Activated naive CD8-positive, alpha-beta T cell treated with anti-CD3 and anti-CD28 coated beads, Interleukin-2, amount 50 U/mL, for 16 hours (primary cell): ENCODE results near the gene STK17A.

Source experiments
- DNase-seq: peaks from one replicate; pipeline ENCODE4 v3.0.0-alpha.2; 2020; ENCODE audit warnings: low read depth, low spot score

Gene STK17A

GRCh38 chr7:43632746-43633145 lies 49.8 kb downstream of the STK17A start:
- no peak for DNase-seq

DNA sequence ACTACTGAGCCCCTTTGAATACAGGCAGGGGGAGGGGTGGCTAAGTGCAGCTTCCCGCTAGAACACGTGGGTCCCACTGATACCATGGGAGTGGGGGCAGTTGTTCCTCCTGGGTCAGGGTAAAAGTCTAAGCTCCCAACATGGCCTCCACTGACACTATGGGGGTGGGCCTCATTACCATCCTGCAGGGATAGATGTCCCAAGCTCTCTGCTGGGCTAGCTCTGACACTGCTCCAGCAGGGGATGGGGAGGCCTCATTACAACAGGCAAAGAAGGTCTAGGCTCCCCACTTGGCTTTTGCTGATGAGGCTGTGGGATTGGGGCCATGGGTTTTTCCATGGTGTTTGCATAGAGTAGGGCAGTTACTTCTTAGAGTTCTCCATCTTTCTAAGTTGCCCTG lies 51.5 kb downstream of the STK17A start:
- DNase-seq: no peak

- no peak for DNase-seq
Observed at GRCh38 chr7:43636093-43636492, 53.2 kb downstream of the STK17A start.

DNA sequence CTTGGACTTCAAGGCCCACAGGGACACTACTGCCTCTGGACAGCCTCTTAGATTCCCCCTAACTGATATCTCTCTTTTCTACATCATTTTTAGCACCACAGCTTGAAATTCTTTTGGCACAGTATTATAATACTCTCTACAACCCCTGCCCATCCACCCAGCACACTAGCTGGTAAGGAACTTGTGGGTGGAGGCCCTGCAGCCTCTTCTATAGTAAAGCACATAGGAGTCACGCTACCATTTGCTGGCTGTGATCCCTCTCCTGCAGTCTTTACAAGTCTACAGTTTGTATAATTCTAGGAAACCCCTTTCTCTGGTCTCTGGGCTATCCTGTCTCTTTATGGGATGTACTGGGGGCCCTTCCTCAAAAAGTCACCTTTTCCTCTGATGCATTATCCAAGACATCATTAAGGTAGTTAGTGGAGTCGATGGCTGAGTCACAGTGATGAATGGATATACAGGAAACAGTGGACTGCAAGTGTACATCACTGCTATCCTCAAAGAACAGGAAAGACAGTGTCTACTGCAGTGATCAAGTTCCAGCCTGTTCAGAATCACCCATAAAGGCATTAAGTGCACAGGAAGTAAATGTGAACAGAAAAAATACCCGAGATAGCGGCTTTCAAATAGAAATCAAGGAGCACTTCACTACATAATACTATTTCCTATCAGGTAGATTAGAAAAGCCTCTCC lies 54.4 kb downstream of the STK17A start:
- DNase-seq: no peak

- no peak for DNase-seq
Observed at GRCh38 chr7:43639858-43640491, 57.1 kb downstream of the STK17A start.

GRCh38 chr7:43640679-43641078 lies 57.8 kb downstream of the STK17A start:
- DNase-seq: no peak

- DNase-seq: no peak
Observed at GRCh38 chr7:43642897-43643630, 60.2 kb downstream of the STK17A start.

- DNase-seq: no peak
Observed at GRCh38 chr7:43643846-43644245, 60.9 kb downstream of the STK17A start.

DNA sequence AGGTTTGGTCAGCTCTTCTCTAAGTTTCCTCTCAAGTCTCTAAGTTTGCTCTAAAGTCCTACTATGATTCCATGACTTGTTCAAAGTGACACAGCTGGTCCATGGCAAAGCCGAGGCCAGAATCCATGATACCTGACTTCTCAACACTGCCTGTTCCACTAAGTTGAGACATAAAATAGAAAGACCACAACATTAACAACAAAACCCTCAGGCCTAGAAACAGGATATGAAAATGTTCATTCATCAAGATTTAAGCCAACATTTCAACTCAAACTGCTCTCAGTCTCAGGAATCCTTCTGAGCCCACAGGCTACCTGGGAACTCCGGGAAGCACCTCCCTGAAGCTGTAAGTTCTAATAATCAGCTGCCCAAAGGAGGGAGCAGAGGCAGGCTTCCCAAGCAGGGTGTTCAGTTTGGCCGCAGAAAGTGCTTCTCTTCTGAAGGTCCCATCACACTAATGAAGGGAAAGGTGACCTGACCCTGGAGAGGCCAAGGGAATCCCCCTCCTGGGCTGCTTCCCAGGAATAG lies 62.9 kb downstream of the STK17A start:
- no peak for DNase-seq

DNA sequence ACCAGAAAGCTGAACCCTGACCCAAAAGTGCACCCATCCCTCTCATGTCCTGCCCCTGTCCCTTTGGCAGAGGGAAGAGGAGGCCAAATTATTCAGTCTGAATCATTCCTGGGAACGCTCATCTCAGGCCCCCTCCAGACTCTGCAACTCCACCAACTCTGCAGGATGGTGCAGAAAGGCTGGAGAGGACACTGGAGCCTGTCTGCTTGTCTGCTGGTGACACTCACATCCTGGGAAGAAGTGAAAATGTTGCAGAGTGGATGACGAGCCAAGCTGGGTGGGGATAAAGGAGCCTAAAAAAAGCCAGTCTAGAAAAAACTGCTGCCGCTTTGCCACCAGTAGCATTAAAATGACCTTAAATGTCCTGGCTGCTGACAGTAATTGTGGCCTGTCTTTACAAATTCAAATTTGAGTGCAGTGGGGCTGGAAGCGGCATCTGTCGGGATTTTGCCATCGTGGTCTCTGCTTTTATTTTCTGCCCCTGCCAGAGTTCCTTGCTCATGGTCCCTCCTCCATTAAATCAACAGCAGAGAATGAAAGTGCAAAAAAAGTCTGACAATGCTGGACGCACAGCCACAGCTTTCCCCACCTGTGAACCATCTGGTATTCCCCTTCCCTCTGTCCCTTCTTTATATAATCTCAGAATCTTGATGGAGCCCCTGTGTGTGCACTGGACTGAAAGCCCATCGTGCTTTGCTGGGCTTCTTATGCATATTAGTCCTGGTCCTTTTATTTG lies 63.9 kb downstream of the STK17A start:
- DNase-seq: no peak

GRCh38 chr7:43647339-43647672 lies 64.4 kb downstream of the STK17A start:
- DNase-seq: no peak

GRCh38 chr7:43647673-43648472 lies 65.0 kb downstream of the STK17A start:
- no peak for DNase-seq

- DNase-seq: no peak
Observed at GRCh38 chr7:43648473-43649406, 65.8 kb downstream of the STK17A start.

DNA sequence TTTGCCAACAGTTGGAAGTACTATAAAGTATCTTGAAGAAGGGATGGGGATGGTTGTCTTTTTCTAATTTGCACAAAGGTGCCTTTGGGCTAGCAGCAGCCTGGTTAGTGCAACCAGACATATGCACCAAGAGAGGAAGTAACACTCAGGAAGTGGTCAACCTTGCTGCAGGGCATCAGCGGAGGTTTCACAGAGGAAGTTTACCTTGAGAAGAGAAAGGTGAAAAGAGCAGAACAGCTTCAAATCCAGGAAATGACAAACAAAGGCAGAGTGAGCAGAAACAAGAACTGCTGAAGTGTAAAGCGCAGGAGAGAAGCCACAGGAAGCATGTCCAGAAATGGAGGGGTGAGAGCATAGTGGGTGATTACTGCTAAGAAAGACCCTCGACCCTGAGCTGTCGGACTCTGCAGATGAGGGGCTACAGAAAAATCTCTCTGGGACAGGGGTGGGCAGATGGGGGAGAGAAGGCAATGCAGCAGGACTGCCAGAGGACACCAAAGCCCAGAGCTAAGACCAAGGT lies 66.9 kb downstream of the STK17A start:
- DNase-seq: no peak

- no peak for DNase-seq
Observed at GRCh38 chr7:43650457-43651052, 67.6 kb downstream of the STK17A start.

GRCh38 chr7:43652364-43652763 lies 69.5 kb downstream of the STK17A start:
- DNase-seq: no peak

DNA sequence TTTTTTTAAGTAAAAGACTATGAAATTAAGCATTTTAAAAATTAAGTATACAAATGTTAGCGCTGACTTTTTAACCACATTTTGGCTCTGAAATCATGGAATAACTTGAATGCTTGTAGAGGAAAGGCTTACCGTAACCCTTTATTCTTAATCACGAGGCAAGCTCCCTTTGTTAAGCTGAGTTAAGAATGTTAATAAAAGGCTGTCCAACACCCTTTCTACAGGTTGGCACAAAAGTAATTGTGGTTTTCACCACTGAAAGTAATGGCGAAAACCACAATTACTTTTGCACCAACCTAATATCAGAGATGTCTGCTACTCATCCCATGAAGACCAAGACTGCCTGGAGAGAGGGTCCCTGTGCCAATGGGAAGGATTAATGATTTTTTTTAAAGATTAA lies 70.6 kb downstream of the STK17A start:
- DNase-seq: no peak

- no peak for DNase-seq
Observed at GRCh38 chr7:43653891-43654504, 71.1 kb downstream of the STK17A start.

DNA sequence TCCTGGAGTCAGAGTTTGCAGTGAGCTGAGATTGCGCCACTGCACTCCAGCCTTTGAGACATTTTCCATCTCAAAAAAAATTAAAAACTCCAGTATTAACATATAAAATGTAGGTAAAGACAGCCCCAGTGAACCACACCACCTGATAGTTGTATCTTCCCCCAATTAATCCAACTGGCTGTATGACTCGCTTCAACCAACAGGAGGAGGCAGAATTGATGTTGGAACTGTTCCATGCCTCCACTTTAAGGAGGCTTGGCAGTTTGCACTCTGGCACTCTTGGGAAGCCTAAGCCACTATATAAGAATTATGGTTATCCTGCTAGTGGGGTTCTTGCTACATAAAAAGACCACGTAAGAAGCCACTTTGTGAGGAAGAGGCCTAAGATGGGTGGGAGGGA lies 72.7 kb downstream of the STK17A start:
- DNase-seq: no peak
